Motor neuron (in vitro differentiated cells): ENCODE data around the gene ARHGAP27. TPM values are rescaled to one million over a fixed set of nuclear protein-coding genes. Genes with fewer than 3 reads are reported as not detected.

Experiments
- ATAC-seq, 8 experiments: fragments of 200-7000 bp; cut with Tn5 transposase; replicated peaks in 6 of 8; 2 replicates each; pipeline ENCODE4 v1.8.0; 2021; ENCODE audit warnings: mild to moderate bottlenecking in 8 of 8, moderate library complexity in 8 of 8
- H3K27ac ChIP-seq, 2 donors: fragments of 250-450 bp; sonication (Bioruptor Pico); 2 replicates each; pipeline ENCODE4 v1.9.0; 2021; ENCODE audit warnings: antibody characterized with exemption in 2 of 2, mild to moderate bottlenecking in 2 of 2, moderate library complexity in 1 of 2
- H3K4me1 ChIP-seq, 2 donors: fragments of 250-450 bp; sonication (Bioruptor Pico); replicated peaks in 1 of 2; 2 replicates each; pipeline ENCODE4 v1.6.1; 2021; ENCODE audit warnings: antibody characterized with exemption in 2 of 2, mild to moderate bottlenecking in 2 of 2, moderate library complexity in 1 of 2
- H3K4me3 ChIP-seq, 5 donors: fragments of 250-450 bp; sonication (Bioruptor Pico); 2 replicates each; pipeline ENCODE4 v1.9.0; 2021; ENCODE audit warnings: antibody characterized with exemption in 5 of 5, mild to moderate bottlenecking in 5 of 5, moderate library complexity in 4 of 5
- WGBS, 10 experiments: fragments of 450-650 bp; shearing (Covaris generic); methylation state at CpG; one replicate each; pipeline ENCODE4 v1.0.0; 2022; 5-methylcytosine and 5-hydroxymethylcytosine counted together
- in situ Hi-C, 9 experiments: fragments of 400-800 bp; cut with MboI; loops; one replicate each; pipeline ENCODE4 v1.15.0; 2021; ENCODE audit warnings: low sequenced_read_pairs in 9 of 9, low pct_unique_long_range_greater_than_20kb in 2 of 9; ENCODE audit not compliant: unreplicated experiment in 9 of 9
- total RNA-seq, 8 experiments: library from RNA; unstranded; fragments of 300-600 nt; gene quantifications; 2 replicates each; pipeline versions ENCODE4 v1.2.3 to v1.2.4, GENCODE V29; 2022

The ARHGAP27 gene
- total RNA-seq, 8 experiments from 2014 or later = 0.88 to 4.8 (median 2.4) TPM

- 0 to 10% methylated on average over 2 to 5 of the region's 64 CpGs; no CpG with 5 or more reads in 8 of the 10 experiments for WGBS, 10 experiments
Measured at GRCh38 chr17:45431531-45432404, 902 bp downstream of the ARHGAP27 start.

GRCh38 chr17:45430738-45431530 lies 1.7 kb downstream of the ARHGAP27 start:
- in situ Hi-C loops = no loop called here
- peak overlapping the region in 3 of 5 donors; percentile 19 to 33 (median 29) for H3K4me3 ChIP-seq
- H3K4me1 ChIP-seq = peaks cover 5 to 14% of the 10 kb centered on the region in 2 donors
- ATAC-seq = peak in 1 of 8 experiments; percentile 2
- no peak overlapping the region for H3K27ac ChIP-seq
- 0 to 16% (median 5%) methylated on average over 1 to 7 of the region's 47 CpGs; no CpG with 5 or more reads in 6 of the 10 experiments for WGBS, 10 experiments

More at GRCh38 chr17:45431531-45432404, 902 bp downstream of the ARHGAP27 start:
- Histone ChIP-seq H3K4me1 (peaks cover 5 to 14% of the 10 kb centered on the region in 2 donors), H3K27ac (no peak overlapping the region), H3K4me3 (peak overlapping the region in 4 of 5 donors; percentile 15 to 33 (median 24))
- ATAC-seq = peak; percentile 48 to 71 (median 60)
- in situ Hi-C loops = no loop called here

- no peak overlapping the region for H3K27ac ChIP-seq
- H3K4me1 ChIP-seq = peaks cover 11 to 14% of the 10 kb centered on the region in 2 donors
- no peak overlapping the region for H3K4me3 ChIP-seq
- in situ Hi-C loops = no loop called here
- 17 to 23% (median 20%) methylated on average over 1 to 18 of the region's 68 CpGs; no CpG with 5 or more reads in 4 of the 10 experiments for WGBS, 10 experiments
- no peak for ATAC-seq
Measured at GRCh38 chr17:45430006-45430737, 2.5 kb downstream of the ARHGAP27 start.

GRCh38 chr17:45429339-45430005 lies 3.2 kb downstream of the ARHGAP27 start:
- Histone ChIP-seq H3K4me3 (no peak overlapping the region), H3K4me1 (peaks cover 13 to 14% of the 10 kb centered on the region in 2 donors), H3K27ac (no peak overlapping the region)
- in situ Hi-C loops = no loop called here
- 0 to 47% (median 3%) methylated on average over 1 to 8 of the region's 82 CpGs; no CpG with 5 or more reads in 3 of the 10 experiments for whole genome bisulfite sequencing, 10 experiments
- peak in 1 of 8 experiments; percentile 0 for ATAC-seq

- no peak for ATAC-seq
- 0 to 80% (median 14%) methylated on average over 1 to 15 of the region's 15 CpGs; no CpG with 5 or more reads in 2 of the 10 experiments for WGBS, 10 experiments
- in situ Hi-C loops = no loop called here
- no peak overlapping the region for H3K27ac ChIP-seq
- H3K4me1 ChIP-seq = peaks cover 13 to 14% of the 10 kb centered on the region in 2 donors
- no peak overlapping the region for H3K4me3 ChIP-seq
Measured at GRCh38 chr17:45428931-45429338, 3.7 kb downstream of the ARHGAP27 start.

GRCh38 chr17:45428050-45428617 lies 4.5 kb downstream of the ARHGAP27 start:
- peak; percentile 9 to 70 (median 57) for ATAC-seq
- in situ Hi-C loops = no loop called here
- no peak overlapping the region for H3K27ac ChIP-seq
- H3K4me3 ChIP-seq = no peak overlapping the region
- H3K4me1 ChIP-seq = peaks cover 13 to 14% of the 10 kb centered on the region in 2 donors
- WGBS, 10 experiments = 0 to 13% (median 0%) methylated on average over 3 to 6 of the region's 26 CpGs; no CpG with 5 or more reads in 7 of the 10 experiments

GRCh38 chr17:45427181-45427835 lies 5.4 kb downstream of the ARHGAP27 start:
- no peak for ATAC-seq
- Histone ChIP-seq H3K27ac (no peak overlapping the region), H3K4me1 (peaks cover 11 to 13% of the 10 kb centered on the region in 2 donors), H3K4me3 (no peak overlapping the region)
- WGBS, 10 experiments = 0 to 100% (median 80%) methylated on average over 1 to 4 of the region's 11 CpGs; no CpG with 5 or more reads in 5 of the 10 experiments
- in situ Hi-C loops = no loop called here

GRCh38 chr17:45426561-45426960 lies 6.1 kb downstream of the ARHGAP27 start:
- WGBS, 10 experiments = 92 to 100% (median 92%) methylated on average over 1 to 3 of the region's 7 CpGs; no CpG with 5 or more reads in 7 of the 10 experiments
- Histone ChIP-seq H3K4me3 (no peak overlapping the region), H3K4me1 (peaks cover 9% of the 10 kb centered on the region in 2 donors), H3K27ac (no peak overlapping the region)
- in situ Hi-C loops = no loop called here
- ATAC-seq = no peak

- peak in 1 of 8 experiments; percentile 2 for ATAC-seq
- no peak overlapping the region for H3K27ac ChIP-seq
- no CpG with 5 or more reads among the region's 6 CpGs for WGBS, 10 experiments
- in situ Hi-C loops = no loop called here
- H3K4me1 ChIP-seq = peaks cover 5 to 9% of the 10 kb centered on the region in 2 donors
- H3K4me3 ChIP-seq = no peak overlapping the region
Measured at GRCh38 chr17:45425984-45426413, 6.7 kb downstream of the ARHGAP27 start.

- in situ Hi-C loops = no loop called here
- ATAC-seq = peak; percentile 49 to 85 (median 79)
- Histone ChIP-seq H3K4me1 (peaks cover 5 to 9% of the 10 kb centered on the region in 2 donors), H3K27ac (no peak overlapping the region), H3K4me3 (no peak overlapping the region)
- WGBS, 10 experiments = 70% methylated on average over 2 of the region's 18 CpGs; no CpG with 5 or more reads in 8 of the 10 experiments
Measured at GRCh38 chr17:45425125-45425983, 7.3 kb downstream of the ARHGAP27 start.

- WGBS, 10 experiments = 86% methylated on average over 1 of the region's 6 CpGs; no CpG with 5 or more reads in 9 of the 10 experiments
- in situ Hi-C loops = loop anchor here in 1 of 9 experiments (25.0 kb wide), 1 partner anchor 438 kb away; no protein-coding TSS in a partner anchor
Measured at GRCh38 chr17:45424769-45425124, 7.9 kb downstream of the ARHGAP27 start.

More at GRCh38 chr17:45424769-45425124, 7.9 kb downstream of the ARHGAP27 start:
- Histone ChIP-seq H3K4me3 (no peak overlapping the region), H3K27ac (no peak overlapping the region), H3K4me1 (peaks cover 5 to 9% of the 10 kb centered on the region in 2 donors)
- ATAC-seq = no peak
